Measurements from ENCODE around the gene PLEKHA4.
"Not testable (repeated sequence)": the region's sequence is repeated elsewhere in the genome, so short reads cannot be mapped to it uniquely, and the experiment has no call there.

PLEKHA4 gene

DNA sequence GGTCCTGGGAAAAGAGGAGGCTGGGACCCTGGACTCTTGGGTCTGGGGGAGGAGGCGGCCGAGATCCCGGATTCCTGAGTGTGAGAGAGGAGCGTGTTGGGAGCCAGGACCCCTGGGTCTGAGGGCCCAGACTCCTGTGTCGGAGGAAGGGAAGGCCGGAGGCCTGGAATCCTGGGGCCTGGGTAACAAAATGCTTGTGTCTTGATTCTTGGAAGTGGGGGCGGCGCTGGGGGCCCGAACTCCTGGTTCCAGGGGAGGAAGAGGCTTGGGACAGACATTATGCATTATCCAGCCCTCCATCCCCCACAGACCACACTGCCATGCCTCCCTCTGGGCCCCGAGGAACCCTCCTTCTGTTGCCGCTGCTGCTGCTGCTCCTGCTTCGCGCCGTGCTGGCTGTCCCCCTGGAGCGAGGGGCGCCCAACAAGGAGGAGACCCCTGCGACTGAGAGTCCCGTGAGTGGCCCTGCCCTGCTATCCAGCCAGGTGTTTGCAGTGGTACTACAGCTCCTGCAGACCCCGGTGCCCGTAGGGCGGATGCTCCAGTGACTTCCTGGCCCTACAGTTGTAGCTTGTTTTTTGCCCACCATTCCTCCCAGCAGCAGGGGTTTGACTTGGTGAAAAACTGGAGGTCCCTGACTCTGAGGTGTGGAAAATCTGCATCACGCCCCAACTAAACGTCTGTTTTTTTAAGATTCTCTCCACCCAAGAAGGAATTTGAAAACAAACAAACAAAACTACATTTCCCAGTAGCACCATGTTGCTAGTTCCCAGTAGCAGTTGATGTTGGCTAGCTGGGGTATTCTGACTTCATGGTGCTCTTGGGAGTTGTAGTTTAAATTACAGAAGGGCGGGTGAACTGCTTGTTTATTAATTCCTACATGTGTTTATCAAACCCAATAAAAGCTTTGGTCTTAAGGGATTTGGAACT lies 32.3 kb upstream of the PLEKHA4 start:
- Mint-ChIP-seq H3K36me3 (ENCODE audit: low read depth) (peaks cover 36% of the 10 kb centered on the region), H3K27ac (peak overlapping the region; percentile 90 to 97 (median 96)), H3K4me1 (peaks cover 13% of the 10 kb centered on the region), H3K4me3 (peak overlapping the region; percentile 94 to 99 (median 96)), H3K27me3 (ENCODE audit: low read depth) (no peaks in the 10 kb centered on the region), H3K9me3 (no peaks in the 10 kb centered on the region)
- TF ChIP-seq, protein P1, sequence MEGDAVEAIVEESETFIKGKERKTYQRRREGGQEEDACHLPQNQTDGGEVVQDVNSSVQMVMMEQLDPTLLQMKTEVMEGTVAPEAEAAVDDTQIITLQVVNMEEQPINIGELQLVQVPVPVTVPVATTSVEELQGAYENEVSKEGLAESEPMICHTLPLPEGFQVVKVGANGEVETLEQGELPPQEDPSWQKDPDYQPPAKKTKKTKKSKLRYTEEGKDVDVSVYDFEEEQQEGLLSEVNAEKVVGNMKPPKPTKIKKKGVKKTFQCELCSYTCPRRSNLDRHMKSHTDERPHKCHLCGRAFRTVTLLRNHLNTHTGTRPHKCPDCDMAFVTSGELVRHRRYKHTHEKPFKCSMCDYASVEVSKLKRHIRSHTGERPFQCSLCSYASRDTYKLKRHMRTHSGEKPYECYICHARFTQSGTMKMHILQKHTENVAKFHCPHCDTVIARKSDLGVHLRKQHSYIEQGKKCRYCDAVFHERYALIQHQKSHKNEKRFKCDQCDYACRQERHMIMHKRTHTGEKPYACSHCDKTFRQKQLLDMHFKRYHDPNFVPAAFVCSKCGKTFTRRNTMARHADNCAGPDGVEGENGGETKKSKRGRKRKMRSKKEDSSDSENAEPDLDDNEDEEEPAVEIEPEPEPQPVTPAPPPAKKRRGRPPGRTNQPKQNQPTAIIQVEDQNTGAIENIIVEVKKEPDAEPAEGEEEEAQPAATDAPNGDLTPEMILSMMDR (IDR thresholded peaks at IDR 0.05; ENCODE audit: unreplicated experiment in 3 of 3), result no peak

DNA sequence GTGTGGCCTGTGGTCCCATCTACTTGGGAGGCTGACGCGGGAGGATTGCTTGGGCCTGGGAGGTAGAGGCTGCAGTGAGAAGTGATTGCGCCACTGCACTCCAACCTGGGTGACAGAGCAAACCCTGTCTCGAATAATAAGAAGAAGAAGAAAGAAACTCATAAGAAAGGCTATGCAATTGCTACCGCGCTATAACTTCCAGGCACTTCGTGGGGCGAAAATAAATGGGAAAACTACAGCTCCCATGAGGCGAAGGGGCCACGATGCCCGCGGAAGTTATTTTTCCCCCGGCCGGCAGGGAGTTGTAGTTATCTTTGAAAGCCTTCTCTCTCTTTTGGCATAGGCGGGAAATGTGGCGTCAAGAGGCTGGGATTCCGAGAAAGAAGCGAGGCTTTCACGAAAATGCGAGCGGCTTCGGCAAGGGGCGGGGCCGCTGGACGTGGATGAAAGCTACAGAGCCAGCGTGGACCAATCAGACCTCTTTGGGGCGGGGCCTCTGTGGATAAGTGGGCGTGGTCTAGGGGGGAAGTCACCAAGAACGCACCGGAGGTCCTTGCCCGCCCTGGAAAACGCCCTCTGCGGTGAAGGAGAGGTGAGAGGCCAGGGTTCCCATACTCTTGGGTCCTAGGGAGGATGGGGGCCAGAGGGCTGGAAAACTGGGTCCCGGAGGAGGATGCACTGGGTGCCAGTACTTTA lies 31.5 kb upstream of the PLEKHA4 start, which contains the start of gene NUCB1:
Gene NUCB1 (plus strand): TSS at position 532 of the 696 bp plus-strand sequence. CDS start 485 bp downstream, outside the sequence.
- H3K9me3 Mint-ChIP-seq, result no peaks in the 10 kb centered on the region
- H3K27ac Mint-ChIP-seq, result peak within 1 kb of the TSS; percentile 90 to 97 (median 96)
- H3K4me3 Mint-ChIP-seq, result peak within 1 kb of the TSS; percentile 94 to 99 (median 96)
- peaks cover 28% of the 10 kb centered on the region for H3K36me3 Mint-ChIP-seq (ENCODE audit: low read depth)
- H3K27me3 Mint-ChIP-seq (ENCODE audit: low read depth), result no peaks in the 10 kb centered on the region
- TF ChIP-seq, protein P1 (IDR thresholded peaks at IDR 0.05; ENCODE audit: unreplicated experiment in 3 of 3), result peak; percentile 26 to 35 (median 34)
- H3K4me1 Mint-ChIP-seq, result peaks cover 13% of the 10 kb centered on the region

DNA sequence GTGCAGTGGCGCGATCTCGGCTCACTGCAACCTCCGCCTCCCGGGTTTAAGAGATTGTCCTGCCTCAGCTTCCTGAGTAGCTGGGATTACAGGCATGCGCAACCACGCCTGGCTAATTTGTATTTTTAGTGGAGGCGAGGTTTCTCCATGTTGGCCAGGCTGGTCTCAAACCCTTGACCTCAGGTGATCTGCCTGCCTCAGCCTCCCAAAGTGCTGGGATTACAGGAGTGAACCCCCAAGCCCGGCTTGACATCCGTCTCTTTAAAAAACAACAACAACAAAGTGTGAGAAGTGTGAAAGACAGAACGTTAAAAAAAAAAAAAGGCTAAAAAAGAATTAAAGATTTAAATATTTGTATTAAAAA lies 31.0 kb upstream of the PLEKHA4 start:
- H3K27me3 Mint-ChIP-seq (ENCODE audit: low read depth); H3K9me3 Mint-ChIP-seq: not testable (repeated sequence)
- Mint-ChIP-seq H3K27ac (peak overlapping the region; percentile 90 to 97 (median 96)), H3K4me1 (peaks cover 13% of the 10 kb centered on the region), H3K36me3 (ENCODE audit: low read depth) (peaks cover 22% of the 10 kb centered on the region), H3K4me3 (peak overlapping the region; percentile 79 to 99 (median 96))

DNA sequence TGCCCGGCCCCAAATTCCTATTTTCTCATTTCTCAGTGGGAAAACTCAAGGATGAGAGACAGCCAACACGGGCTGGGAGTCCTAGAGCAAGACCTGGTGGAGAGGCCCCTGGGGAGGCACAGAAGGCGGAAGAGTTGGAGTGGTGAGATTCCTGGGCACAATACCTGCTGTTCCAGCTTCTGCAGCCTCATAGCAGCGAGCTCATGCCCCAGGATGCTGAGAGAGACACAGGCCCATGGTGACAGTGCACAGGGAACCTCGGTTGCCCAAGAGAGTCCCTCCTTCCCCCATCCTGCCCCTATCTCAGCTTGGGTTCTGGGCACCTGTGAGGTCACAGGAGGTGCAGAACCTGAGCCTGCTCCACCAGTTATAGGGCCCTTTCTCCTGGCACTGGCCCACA lies 28.8 kb upstream of the PLEKHA4 start:
- peaks cover 9% of the 10 kb centered on the region for H3K36me3 Mint-ChIP-seq (ENCODE audit: low read depth)
- H3K4me1 Mint-ChIP-seq, result peaks cover 13% of the 10 kb centered on the region
- no peak overlapping the region for H3K27ac Mint-ChIP-seq
- TF ChIP-seq, protein P1 (IDR thresholded peaks at IDR 0.05; ENCODE audit: unreplicated experiment in 3 of 3), result no peak
- H3K9me3 Mint-ChIP-seq, result no peaks in the 10 kb centered on the region
- H3K4me3 Mint-ChIP-seq, result no peak overlapping the region
- H3K27me3 Mint-ChIP-seq (ENCODE audit: low read depth), result no peaks in the 10 kb centered on the region

DNA sequence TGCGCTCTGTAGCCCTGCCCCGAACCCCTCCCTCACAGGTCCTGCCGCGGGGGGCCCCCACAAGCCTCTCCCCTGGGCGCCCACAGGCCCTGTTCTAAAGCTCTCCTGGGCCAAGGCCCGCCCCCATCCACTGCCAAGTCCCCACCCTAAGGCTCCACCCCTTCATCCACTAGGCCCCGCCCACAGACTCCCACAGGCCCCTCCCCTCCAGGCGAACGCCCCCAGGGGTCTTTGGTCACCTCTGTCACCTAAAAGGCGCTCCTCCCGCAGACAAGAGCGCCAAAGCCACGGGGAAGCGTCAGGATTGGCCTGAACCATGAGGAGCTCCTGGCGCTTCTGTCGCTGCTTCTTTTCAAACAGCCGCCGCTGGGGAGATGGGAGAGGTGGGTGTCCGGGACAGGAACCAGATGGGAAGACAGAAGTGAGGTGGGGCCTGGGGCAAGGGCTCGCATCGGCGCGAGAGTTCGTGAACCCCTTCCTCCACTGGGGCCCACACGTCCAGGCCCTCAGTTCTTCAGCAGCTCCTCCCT lies 27.8 kb upstream of the PLEKHA4 start:
- no peaks in the 10 kb centered on the region for H3K27me3 Mint-ChIP-seq (ENCODE audit: low read depth)
- no peaks in the 10 kb centered on the region for H3K9me3 Mint-ChIP-seq
- TF ChIP-seq, protein P1 (IDR thresholded peaks at IDR 0.05; ENCODE audit: unreplicated experiment in 3 of 3), result no peak
- peaks cover 4% of the 10 kb centered on the region for H3K36me3 Mint-ChIP-seq (ENCODE audit: low read depth)
- peak overlapping the region; percentile 27 to 51 (median 35) for H3K4me3 Mint-ChIP-seq
- peak overlapping the region in 1 of 3 experiments; percentile 49 for H3K27ac Mint-ChIP-seq
- peaks cover 12% of the 10 kb centered on the region for H3K4me1 Mint-ChIP-seq

DNA sequence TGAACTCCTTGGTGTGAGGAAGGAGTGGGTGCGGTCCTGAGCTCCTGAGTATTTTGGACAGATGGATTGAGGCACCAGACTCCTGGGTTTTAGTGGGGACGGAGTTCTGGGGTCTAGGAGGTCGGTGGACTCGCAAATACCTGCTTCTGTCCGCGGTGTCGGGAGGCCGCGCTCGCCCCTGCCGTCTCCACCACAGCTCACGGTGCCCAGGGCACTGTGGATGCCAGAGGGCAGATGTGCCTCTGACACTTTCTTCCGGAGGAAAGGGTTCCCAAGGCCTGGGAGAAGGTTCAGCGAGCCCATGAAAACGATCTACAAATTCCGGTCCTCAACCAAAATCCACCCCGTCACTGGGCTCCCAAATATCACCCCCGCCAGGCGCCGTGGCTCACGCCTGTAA lies 26.8 kb upstream of the PLEKHA4 start:
- peaks cover 6% of the 10 kb centered on the region for H3K4me1 Mint-ChIP-seq
- H3K9me3 Mint-ChIP-seq, result no peaks in the 10 kb centered on the region
- H3K36me3 Mint-ChIP-seq (ENCODE audit: low read depth), result no peaks in the 10 kb centered on the region
- H3K27me3 Mint-ChIP-seq (ENCODE audit: low read depth), result no peaks in the 10 kb centered on the region
- H3K27ac Mint-ChIP-seq, result no peak overlapping the region
- TF ChIP-seq, protein P1 (IDR thresholded peaks at IDR 0.05; ENCODE audit: unreplicated experiment in 3 of 3), result no peak
- H3K4me3 Mint-ChIP-seq, result no peak overlapping the region
